ENCODE results near the gene COX6B1. TPM values are rescaled to one million over a fixed set of nuclear protein-coding genes. Genes with fewer than 3 reads are reported as not detected.

Gene COX6B1, protein sequence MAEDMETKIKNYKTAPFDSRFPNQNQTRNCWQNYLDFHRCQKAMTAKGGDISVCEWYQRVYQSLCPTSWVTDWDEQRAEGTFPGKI
- 826 and 889 TPM in 2 replicates for polyA plus RNA-seq (2012; rRNA removed)
- 645 and 766 TPM in 2 replicates for polyA plus RNA-seq (2012; cell fraction: cytosol; rRNA removed)
- 256 and 333 TPM in 2 replicates for polyA plus RNA-seq (2012; cell fraction: nucleus; rRNA removed)

DNA sequence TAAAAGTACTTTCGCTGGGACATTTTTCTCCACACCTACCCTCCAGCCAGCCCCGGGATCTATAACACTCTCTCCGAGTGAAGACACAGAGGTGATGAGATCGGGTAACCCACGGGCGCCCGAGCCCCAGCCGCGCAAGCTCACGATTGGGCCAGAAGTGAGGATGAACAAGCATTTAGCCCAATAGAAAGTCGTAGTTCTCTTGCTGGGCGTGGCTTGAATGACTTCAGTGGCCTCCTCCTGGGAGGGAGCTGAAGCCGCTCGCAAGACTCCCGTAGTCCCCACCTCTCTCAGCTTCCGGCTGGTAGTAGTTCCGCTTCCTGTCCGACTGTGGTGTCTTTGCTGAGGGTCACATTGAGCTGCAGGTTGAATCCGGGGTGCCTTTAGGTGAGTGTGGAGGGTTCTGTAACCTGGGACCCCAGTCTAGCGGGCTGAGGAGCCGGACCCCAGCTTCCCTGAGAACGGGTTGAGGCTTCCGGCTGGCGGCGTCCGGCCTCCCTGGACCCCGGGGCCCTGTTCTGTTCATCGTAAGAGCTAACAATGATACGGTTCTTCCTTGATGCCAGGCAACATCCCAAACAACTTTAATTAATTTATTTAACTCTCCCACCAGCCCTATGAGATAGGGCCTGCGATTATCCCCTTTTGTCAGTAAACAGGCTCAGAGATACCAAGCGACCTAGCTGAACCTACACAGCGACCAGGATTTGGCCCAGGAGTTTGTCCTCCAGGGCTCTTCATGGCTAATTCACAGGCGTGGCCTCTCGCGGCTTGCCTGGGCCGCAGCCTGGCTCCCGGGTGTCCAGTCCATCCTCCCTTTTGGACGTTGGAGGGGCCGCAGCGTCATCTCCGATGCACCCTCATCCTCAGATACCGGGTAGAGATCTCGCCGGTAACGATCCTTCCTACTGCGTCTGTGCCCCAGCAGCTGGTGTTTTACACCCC, at the start of gene COX6B1:
COX6B1 (plus strand) TSS at position 307 of the 945 bp plus-strand sequence. CDS start 2,921 bp downstream, outside the sequence.
- Histone ChIP-seq H3K4me2 (peak within 1 kb of the TSS; percentile 88), H3K4me3 (ENCODE audit: low read depth in 2 of 2, low read length in 1 of 2) (peak within 1 kb of the TSS; percentile 84 to 87), H3K9ac (peak within 1 kb of the TSS; percentile 83), H3K79me2 (ENCODE audit: insufficient read depth) (peaks cover 34% of the 10 kb centered on the region), H4K20me1 (ENCODE audit: insufficient read depth) (no peaks in the 10 kb centered on the region), H3K36me3 (replicated peaks in 1 of 2; ENCODE audit: control insufficient read depth in 1 of 2, insufficient read depth in 2 of 2, low read length in 1 of 2) (peaks cover 6 to 8% of the 10 kb centered on the region in 2 experiments), H3K27me3 (ENCODE audit: insufficient read depth) (no peaks in the 10 kb centered on the region), H3K9me3 (no peaks in the 10 kb centered on the region), H3K4me1 (ENCODE audit: control insufficient read depth in 1 of 2, insufficient read depth in 2 of 2, low read depth in 1 of 2, low read length in 1 of 2) (peaks cover 4 to 18% of the 10 kb centered on the region in 2 experiments; a peak in 1 of 4 replicates), H3F3A (replicated peaks; ENCODE audit: insufficient read depth) (peaks cover 18% of the 10 kb centered on the region), H3K27ac (ENCODE audit: low read depth in 2 of 2, low read length in 1 of 2) (peak within 1 kb of the TSS; percentile 62 to 73), H3K9me2 (no peaks in the 10 kb centered on the region), H2AFZ (ENCODE audit: low read depth) (peak within 1 kb of the TSS; percentile 89)
- peak; percentile 83 for TF ChIP-seq MXI1 (IDR thresholded peaks at IDR 0.05; ENCODE audit: low read depth, low read length)
- TF ChIP-seq CHD2 (IDR thresholded peaks at IDR 0.05; ENCODE audit: low read length, partially characterized antibody): peak; percentile 56
- TF ChIP-seq, protein P1, sequence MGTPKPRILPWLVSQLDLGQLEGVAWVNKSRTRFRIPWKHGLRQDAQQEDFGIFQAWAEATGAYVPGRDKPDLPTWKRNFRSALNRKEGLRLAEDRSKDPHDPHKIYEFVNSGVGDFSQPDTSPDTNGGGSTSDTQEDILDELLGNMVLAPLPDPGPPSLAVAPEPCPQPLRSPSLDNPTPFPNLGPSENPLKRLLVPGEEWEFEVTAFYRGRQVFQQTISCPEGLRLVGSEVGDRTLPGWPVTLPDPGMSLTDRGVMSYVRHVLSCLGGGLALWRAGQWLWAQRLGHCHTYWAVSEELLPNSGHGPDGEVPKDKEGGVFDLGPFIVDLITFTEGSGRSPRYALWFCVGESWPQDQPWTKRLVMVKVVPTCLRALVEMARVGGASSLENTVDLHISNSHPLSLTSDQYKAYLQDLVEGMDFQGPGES (IDR thresholded peaks at IDR 0.05; ENCODE audit: low read depth, low read length): peak; percentile 81
- TF ChIP-seq, protein P2, sequence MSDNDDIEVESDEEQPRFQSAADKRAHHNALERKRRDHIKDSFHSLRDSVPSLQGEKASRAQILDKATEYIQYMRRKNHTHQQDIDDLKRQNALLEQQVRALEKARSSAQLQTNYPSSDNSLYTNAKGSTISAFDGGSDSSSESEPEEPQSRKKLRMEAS (IDR thresholded peaks at IDR 0.05; ENCODE audit: low read depth): peak; percentile 64; the same call in 1 of the 2 replicates
- TF ChIP-seq ELF1 (IDR thresholded peaks at IDR 0.05): peak; percentile 79
- 0 out of 2 replicates have a peak, but pooled peaks have one; percentile 3 for TF ChIP-seq YY1 (IDR thresholded peaks at IDR 0.05; ENCODE audit: low read depth)
- TF ChIP-seq TEAD4 (IDR thresholded peaks at IDR 0.05; ENCODE audit: borderline replicate concordance, insufficient read depth): no peak
- TF ChIP-seq RFX5 (IDR thresholded peaks at IDR 0.05; ENCODE audit: low read length): peak; percentile 73
- TF ChIP-seq RCOR1 (IDR thresholded peaks at IDR 0.05; ENCODE audit: low read length): peak; percentile 65; the same call in 1 of the 2 replicates
- no peak for TF ChIP-seq TCF12 (IDR thresholded peaks at IDR 0.05)
- peak; percentile 90 for TF ChIP-seq GABPA (IDR thresholded peaks at IDR 0.05; ENCODE audit: low read depth)
- TF ChIP-seq, protein P3, sequence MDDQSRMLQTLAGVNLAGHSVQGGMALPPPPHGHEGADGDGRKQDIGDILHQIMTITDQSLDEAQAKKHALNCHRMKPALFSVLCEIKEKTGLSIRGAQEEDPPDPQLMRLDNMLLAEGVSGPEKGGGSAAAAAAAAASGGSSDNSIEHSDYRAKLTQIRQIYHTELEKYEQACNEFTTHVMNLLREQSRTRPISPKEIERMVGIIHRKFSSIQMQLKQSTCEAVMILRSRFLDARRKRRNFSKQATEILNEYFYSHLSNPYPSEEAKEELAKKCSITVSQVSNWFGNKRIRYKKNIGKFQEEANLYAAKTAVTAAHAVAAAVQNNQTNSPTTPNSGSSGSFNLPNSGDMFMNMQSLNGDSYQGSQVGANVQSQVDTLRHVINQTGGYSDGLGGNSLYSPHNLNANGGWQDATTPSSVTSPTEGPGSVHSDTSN (IDR thresholded peaks at IDR 0.05): peak; percentile 97
- TF ChIP-seq, protein P4, sequence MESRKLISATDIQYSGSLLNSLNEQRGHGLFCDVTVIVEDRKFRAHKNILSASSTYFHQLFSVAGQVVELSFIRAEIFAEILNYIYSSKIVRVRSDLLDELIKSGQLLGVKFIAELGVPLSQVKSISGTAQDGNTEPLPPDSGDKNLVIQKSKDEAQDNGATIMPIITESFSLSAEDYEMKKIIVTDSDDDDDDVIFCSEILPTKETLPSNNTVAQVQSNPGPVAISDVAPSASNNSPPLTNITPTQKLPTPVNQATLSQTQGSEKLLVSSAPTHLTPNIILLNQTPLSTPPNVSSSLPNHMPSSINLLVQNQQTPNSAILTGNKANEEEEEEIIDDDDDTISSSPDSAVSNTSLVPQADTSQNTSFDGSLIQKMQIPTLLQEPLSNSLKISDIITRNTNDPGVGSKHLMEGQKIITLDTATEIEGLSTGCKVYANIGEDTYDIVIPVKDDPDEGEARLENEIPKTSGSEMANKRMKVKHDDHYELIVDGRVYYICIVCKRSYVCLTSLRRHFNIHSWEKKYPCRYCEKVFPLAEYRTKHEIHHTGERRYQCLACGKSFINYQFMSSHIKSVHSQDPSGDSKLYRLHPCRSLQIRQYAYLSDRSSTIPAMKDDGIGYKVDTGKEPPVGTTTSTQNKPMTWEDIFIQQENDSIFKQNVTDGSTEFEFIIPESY (IDR thresholded peaks at IDR 0.05; ENCODE audit: borderline replicate concordance, low read depth): no peak
- peak; percentile 97 for TF ChIP-seq POLR2AphosphoS5 (IDR thresholded peaks at IDR 0.05; ENCODE audit: low read depth, low read length)
- peak; percentile 67 for TF ChIP-seq TAF1 (IDR thresholded peaks at IDR 0.05; ENCODE audit: borderline replicate concordance, low read depth, low read length)
- TF ChIP-seq RXRA (IDR thresholded peaks at IDR 0.05; ENCODE audit: borderline replicate concordance, low read depth): no peak
- TF ChIP-seq FOXM1 (IDR thresholded peaks at IDR 0.05; ENCODE audit: low read depth): no peak
- TF ChIP-seq NRF1 (IDR thresholded peaks at IDR 0.05; ENCODE audit: low read depth, low read length): peak; percentile 56
- TF ChIP-seq SIN3A (IDR thresholded peaks at IDR 0.05; ENCODE audit: borderline replicate concordance, low read depth, low read length): no peak
- ChIA-PET POLR2A (interaction anchor here (0.6 to 1.4 kb wide), 12 partner anchors 9 to 100 kb away, joined by 3 to 10 read pairs (median 3); no protein-coding TSS in a partner anchor), CTCF (interaction anchor here (0.6 kb wide), 2 partner anchors 16 to 92 kb away, joined by 3 read pairs; no protein-coding TSS in a partner anchor)
- DNase-seq: peak; percentile 92
- 1% methylated on average over 40 of the region's 46 CpGs for WGBS (ENCODE audit: low lambda C conversion rate)

Measured in SK-N-SH (cell line).